Measurements from ENCODE around the gene STK24. TPM values are rescaled to one million over a fixed set of nuclear protein-coding genes. Genes with fewer than 3 reads are reported as not detected.

Gene STK24
- total and polyA plus RNA-seq, 2 of the 8 experiments (the other 6 are each of a cell fraction or from before 2014, with no cell fraction given): 62.8 to 143 TPM

DNA sequence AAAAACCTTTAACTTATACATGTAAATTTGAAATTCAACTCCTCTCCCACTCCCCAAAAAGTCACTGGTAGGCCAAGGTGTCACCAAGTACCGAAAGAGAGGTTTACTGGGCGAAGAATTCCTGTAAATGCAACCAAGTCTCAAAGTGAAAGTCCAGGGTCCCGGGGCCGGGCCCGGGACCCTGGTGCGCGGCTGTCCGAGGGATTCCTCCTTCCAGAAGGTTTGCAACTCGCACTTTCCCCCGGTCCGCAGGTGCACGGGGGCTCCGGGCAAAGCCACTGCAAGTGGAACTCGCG, 1.1 kb downstream of the STK24 start:
- FAIRE-seq: no peak
- ChIA-PET CTCF (ENCODE audit: partially characterized antibody) (interaction anchor here (1.0 to 1.3 kb wide), 4 partner anchors 19 to 81 kb away, joined by 3 to 4 read pairs (median 3); no protein-coding TSS in a partner anchor), POLR2A (ENCODE audit: partially characterized antibody) (interaction anchor here (0.7 to 3.2 kb wide), 11 partner anchors 9 to 129 kb away, joined by 3 to 11 read pairs (median 3); no protein-coding TSS in a partner anchor)
- Histone ChIP-seq H3K9me3 (ENCODE audit: insufficient read depth in 2 of 2, low read depth in 1 of 2, low read length in 1 of 2) (no peaks in the 10 kb centered on the region), H2AK5ac (ENCODE audit: low read depth, low read length) (no peak overlapping the region), H3K36me3 (ENCODE audit: control insufficient read depth in 2 of 4, insufficient read depth in 4 of 4, low read length in 3 of 4) (no peaks in the 10 kb centered on the region; a peak in 1 of 8 replicates), H4K5ac (ENCODE audit: insufficient read length, low read depth, low read length) (no peak overlapping the region), H2BK12ac (ENCODE audit: low read depth, low read length) (no peak overlapping the region), H3K79me2 (ENCODE audit: control insufficient read depth in 1 of 2, insufficient read depth in 2 of 2, low read length in 2 of 2) (peaks cover 45 to 53% of the 10 kb centered on the region in 2 experiments), H4K20me1 (replicated peaks in 1 of 2; ENCODE audit: control insufficient read depth in 1 of 2, insufficient read depth in 2 of 2, low read length in 2 of 2) (peaks cover 14 to 22% of the 10 kb centered on the region in 2 experiments), H3K14ac (ENCODE audit: insufficient read length) (no peak overlapping the region), H3K79me1 (ENCODE audit: low read depth, low read length) (peaks cover 13% of the 10 kb centered on the region), H3K56ac (replicated peaks; ENCODE audit: insufficient read length, low read depth, low read length) (no peak overlapping the region), H2BK5ac (ENCODE audit: low read depth, low read length) (0 out of 2 replicates have a peak overlapping the region, but pooled peaks have one; percentile 8), H2BK120ac (replicated peaks; ENCODE audit: low read depth, low read length) (no peak overlapping the region), H2AFZ (ENCODE audit: low read length) (no peak overlapping the region), H3K23ac (ENCODE audit: insufficient read length) (no peak overlapping the region), H3K27me3 (replicated peaks in 1 of 4; ENCODE audit: control insufficient read depth in 3 of 4, extremely low read depth in 1 of 4, insufficient read depth in 3 of 4, low read length in 3 of 4) (no peaks in the 10 kb centered on the region), H4K91ac (replicated peaks; ENCODE audit: insufficient read length, low read length) (no peak overlapping the region), H2BK15ac (ENCODE audit: low read length) (no peak overlapping the region), H3K9ac (replicated peaks in 1 of 4; ENCODE audit: extremely low read depth in 1 of 4, low read depth in 3 of 4, low read length in 3 of 4) (peak overlapping the region; percentile 76 to 98 (median 87)), H2BK20ac (ENCODE audit: low read length) (no peak overlapping the region), H3K27ac (ENCODE audit: low read depth, low read length) (peak overlapping the region; percentile 78; the same call in 1 of the 2 replicates), H3K4me1 (replicated peaks in 1 of 4; ENCODE audit: control insufficient read depth in 3 of 4, insufficient read depth in 4 of 4, low read length in 3 of 4) (peaks cover 3 to 28% (median 14%) of the 10 kb centered on the region in 4 experiments), H3K4me2 (ENCODE audit: insufficient read depth in 1 of 2, low read depth in 2 of 2, low read length in 2 of 2) (peak overlapping the region; percentile 83 to 84), H3K23me2 (ENCODE audit: low read depth, low read length) (peaks cover 2% of the 10 kb centered on the region; the same call in 1 of the 2 replicates), H3K18ac (ENCODE audit: extremely low read depth, low read length) (no peak overlapping the region), H3K4me3 (ENCODE audit: extremely low read depth in 1 of 4, insufficient read depth in 2 of 4, low read depth in 3 of 4, low read length in 4 of 4) (peak overlapping the region; percentile 59 to 90 (median 83)), H4K8ac (ENCODE audit: extremely low read depth, insufficient read depth, low read length) (no peak overlapping the region; the same call in 1 of the 2 replicates), H3K4ac (replicated peaks; ENCODE audit: insufficient read length, low read depth, low read length) (no peak overlapping the region)
- TF ChIP-seq EP300 (IDR thresholded peaks at IDR 0.05; ENCODE audit: borderline replicate concordance in 1 of 2, low read depth in 2 of 2, low read length in 2 of 2) (no peak), SIN3A (conservative IDR thresholded peaks at IDR 0.05 in 1 of 2, IDR thresholded peaks at IDR 0.05 in 1 of 2; ENCODE audit: low read depth in 1 of 2, low read length in 2 of 2) (0 out of 4 replicates have a peak, but pooled peaks of 1 of the 2 experiments have one; percentile 39)
- DNase-seq (ENCODE audit: low read depth in 1 of 2, low spot score in 2 of 2): no peak
- WGBS, 2 experiments (ENCODE audit: extremely low coverage in 1 of 2, insufficient coverage in 1 of 2, insufficient read length in 1 of 2, insufficient replicate concordance in 2 of 2, low coverage in 1 of 2, low lambda C conversion rate in 2 of 2, missing lambda C conversion rate in 1 of 2): 3% methylated on average over 13 of the region's 15 CpGs; no CpG with 5 or more reads in 1 of the 2 experiments
